HEK293 (cell line): ENCODE results near the gene IL2RG.
A peak's percentile ranks its signal among the peaks of the same experiment; 100 is the strongest.

Experiments
- CTCF ChIA-PET: fragments of 350-600 bp; formaldehyde crosslinking; extraction: SDS; loops from one replicate; lab custom pipeline; 2021; ENCODE audit warnings: antibody characterized with exemption; lab: Yijun Ruan, JAX
- POLR2A ChIA-PET: fragments of 300-600 bp; formaldehyde crosslinking; extraction: SDS; loops from one replicate; lab custom pipeline; 2020; ENCODE audit warnings: antibody characterized with exemption, inconsistent platforms; lab: Yijun Ruan, JAX
- H3K27ac ChIP-seq: fragments of 200-500 bp; sonication (Bioruptor generic); 2 replicates; pipeline ENCODE4 v1.5.1; 2014; ENCODE audit warnings: low read depth, low read length, control low read depth, inconsistent platforms; ENCODE audit errors: extremely low read depth
- H3K36me3 ChIP-seq, 2 experiments: fragments of 200-500 bp in 1 of 2; sonication (Bioruptor generic) in 1 of 2; 1 replicate in 1 of 2; 2 replicates in 1 of 2; pipeline ENCODE4 v1.5.1; 2014 to 2017; ENCODE audit warnings: inconsistent platforms in 2 of 2, low read length in 2 of 2; ENCODE audit not compliant: control insufficient read depth in 2 of 2, insufficient read depth in 1 of 2
- H3K4me1 ChIP-seq: fragments of 200-500 bp; sonication (Bioruptor generic); 2 replicates; pipeline ENCODE4 v1.5.1; 2014; ENCODE audit warnings: mild to moderate bottlenecking, low read length, inconsistent platforms; ENCODE audit not compliant: control insufficient read depth, insufficient read depth
- H3K4me3 ChIP-seq: 2 replicates; pipeline ENCODE4 v1.5.1; 2011; ENCODE audit warnings: low read depth, mild to moderate bottlenecking, control low read depth, low read length, moderate library complexity
- H3K9me3 ChIP-seq: fragments of 200-500 bp; sonication (Bioruptor generic); 2 replicates; pipeline ENCODE4 v1.5.1; 2014; ENCODE audit warnings: low read depth, low read length, inconsistent platforms; ENCODE audit not compliant: control insufficient read depth, insufficient read depth
- MEIS1 ChIP-seq: sonication (generic); formaldehyde crosslinking; IDR thresholded peaks from 2 replicates; pipeline ENCODE4 v1.8.1; 2022; ENCODE audit warnings: missing genetic modification reagents, mild to moderate bottlenecking, borderline replicate concordance
- OSR2 ChIP-seq: fragments of 450-650 bp; formaldehyde crosslinking; IDR thresholded peaks from 2 replicates; pipeline ENCODE4 v1.5.1; 2016; ENCODE audit warnings: missing biosample characterization, missing genetic modification characterization
- PRDM1 ChIP-seq: fragments of 450-650 bp; formaldehyde crosslinking; IDR thresholded peaks from 2 replicates; pipeline ENCODE4; 2016; ENCODE audit warnings: missing biosample characterization, missing genetic modification characterization
- PRDM10 ChIP-seq: fragments of 450-650 bp; formaldehyde crosslinking; IDR thresholded peaks from 2 replicates; pipeline ENCODE4 v1.5.1; 2016; ENCODE audit warnings: missing biosample characterization, missing genetic modification characterization
- PRDM4 ChIP-seq: fragments of 450-650 bp; formaldehyde crosslinking; IDR thresholded peaks from 2 replicates; pipeline ENCODE4 v1.5.1; 2017; ENCODE audit warnings: missing biosample characterization, missing genetic modification characterization
- SETDB1 ChIP-seq: IDR thresholded peaks from one replicate; pipeline ENCODE4 v1.6.1; 2017; ENCODE audit warnings: mild to moderate bottlenecking, low read length, moderate library complexity, mixed read lengths; ENCODE audit not compliant: insufficient read length
- ZBTB17 ChIP-seq: fragments of 450-650 bp; formaldehyde crosslinking; IDR thresholded peaks from 2 replicates; pipeline ENCODE4 v1.5.1; 2016; ENCODE audit warnings: missing biosample characterization, missing genetic modification characterization
- ZNF157 ChIP-seq: fragments of 450-650 bp; formaldehyde crosslinking; IDR thresholded peaks from 2 replicates; pipeline ENCODE4 v1.5.1; 2016; ENCODE audit warnings: missing biosample characterization, missing genetic modification characterization
- ZNF37A ChIP-seq: fragments of 450-650 bp; IDR thresholded peaks from 2 replicates; pipeline ENCODE4 v1.5.1; 2018; ENCODE audit warnings: missing biosample characterization, missing genetic modification characterization
- ZNF48 ChIP-seq: fragments of 450-650 bp; formaldehyde crosslinking; IDR thresholded peaks from 2 replicates; pipeline ENCODE4 v1.5.1; 2016; ENCODE audit warnings: missing biosample characterization, missing genetic modification characterization
- ZNF501 ChIP-seq: fragments of 450-650 bp; formaldehyde crosslinking; IDR thresholded peaks from 2 replicates; pipeline ENCODE4 v1.5.1; 2016; ENCODE audit warnings: missing biosample characterization, missing genetic modification characterization
- ZNF510 ChIP-seq: fragments of 450-650 bp; formaldehyde crosslinking; IDR thresholded peaks from 2 replicates; pipeline ENCODE4 v1.5.1; 2018; ENCODE audit warnings: mild to moderate bottlenecking, missing genetic modification characterization, missing biosample characterization; ENCODE audit not compliant: insufficient replicate concordance
- ZNF571 ChIP-seq: fragments of 450-650 bp; formaldehyde crosslinking; IDR thresholded peaks from 2 replicates; pipeline ENCODE4 v1.5.0; 2017; ENCODE audit warnings: missing biosample characterization, missing genetic modification characterization
- ZNF585B ChIP-seq: fragments of 450-650 bp; formaldehyde crosslinking; IDR thresholded peaks from 2 replicates; pipeline ENCODE4 v1.5.1; 2016; ENCODE audit warnings: missing biosample characterization, missing genetic modification characterization
- ZNF610 ChIP-seq: fragments of 450-650 bp; formaldehyde crosslinking; IDR thresholded peaks from 2 replicates; pipeline ENCODE4 v1.5.1; 2016; ENCODE audit warnings: missing biosample characterization, missing genetic modification characterization, borderline replicate concordance
- ZNF629 ChIP-seq: fragments of 450-650 bp; formaldehyde crosslinking; IDR thresholded peaks from 2 replicates; pipeline ENCODE4 v1.5.1; 2017; ENCODE audit warnings: missing biosample characterization, missing genetic modification characterization
- ZNF785 ChIP-seq: fragments of 450-650 bp; formaldehyde crosslinking; IDR thresholded peaks from 2 replicates; pipeline ENCODE4 v1.5.1; 2016; ENCODE audit warnings: missing biosample characterization, missing genetic modification characterization
- ZSCAN18 ChIP-seq: fragments of 450-650 bp; formaldehyde crosslinking; IDR thresholded peaks from 2 replicates; pipeline ENCODE4 v1.5.1; 2016; ENCODE audit warnings: missing biosample characterization, missing genetic modification characterization

IL2RG gene

GRCh38 chrX:71111141-71111843 is at the start of gene IL2RG:
IL2RG (minus strand) TSS chrX:71111577; CDS start chrX:71111539, 38 bp downstream.
- ChIA-PET POLR2A (no interaction called here), CTCF (interaction anchor here (0.9 kb wide), 2 partner anchors 14 to 16 kb away, joined by 3 read pairs; no protein-coding TSS in a partner anchor)
- no peaks in the 10 kb centered on the region for H3K9me3 ChIP-seq
- no peak within 1 kb of the TSS for H3K4me3 ChIP-seq
- no peak within 1 kb of the TSS for H3K27ac ChIP-seq
- no peaks in the 10 kb centered on the region for H3K4me1 ChIP-seq
- TF ChIP-seq ZNF157 (tag by site-specific recombination) (no peak), MEIS1 (CRISPR knock-in tag) (no peak), SETDB1 (no peak), ZNF585B (tag by site-specific recombination) (no peak), ZNF571 (tag by site-specific recombination) (no peak), PRDM1 (no peak), ZNF785 (no peak), PRDM4 (tag by site-specific recombination) (no peak), OSR2 (tag by site-specific recombination) (no peak), ZNF610 (tag by site-specific recombination) (no peak), ZNF629 (tag by site-specific recombination) (no peak), ZBTB17 (tag by site-specific recombination) (no peak), ZSCAN18 (no peak), ZNF510 (tag by site-specific recombination) (no peak), ZNF37A (tag by site-specific recombination) (no peak), ZNF501 (no peak)
- no peaks in the 10 kb centered on the region for H3K36me3 ChIP-seq

GRCh38 chrX:71160475-71160874 is 49.1 kb upstream of the IL2RG start:
- TF ChIP-seq ZNF48 (tag by site-specific recombination): no peak
- TF ChIP-seq PRDM10: 0 out of 2 replicates have a peak, but pooled peaks have one; percentile 18
- Histone ChIP-seq H3K27ac (no peak overlapping the region), H3K4me1 (no peaks in the 10 kb centered on the region), H3K9me3 (no peaks in the 10 kb centered on the region), H3K36me3 (no peaks in the 10 kb centered on the region), H3K4me3 (no peak overlapping the region)
- ChIA-PET POLR2A (no interaction called here), CTCF (no interaction called here)
